Mesendoderm (in vitro differentiated cells): ENCODE measurements around the gene CRBN.

ENCODE experiments used
- DNase-seq: peaks from one replicate; pipeline ENCODE4 v3.0.0; 2013
- H2AK5ac ChIP-seq: 2 replicates; pipeline ENCODE4 v1.6.1; 2013; ENCODE audit warnings: low read length, inconsistent platforms
- H2BK120ac ChIP-seq: 2 replicates; pipeline ENCODE4 v1.6.1; 2013; ENCODE audit warnings: low read depth, mild to moderate bottlenecking, low read length, moderate library complexity, mixed read lengths
- H2BK15ac ChIP-seq: replicated peaks from 2 replicates; pipeline ENCODE4 v1.6.1; 2013; ENCODE audit warnings: low read depth, mild to moderate bottlenecking, moderate library complexity
- H2BK5ac ChIP-seq: 2 replicates; pipeline ENCODE4 v1.6.1; 2013; ENCODE audit warnings: low read length, inconsistent platforms
- H3K18ac ChIP-seq: 2 replicates; pipeline ENCODE4 v1.6.1; 2013; ENCODE audit warnings: mild to moderate bottlenecking, low read length, mixed read lengths
- H3K23ac ChIP-seq: one replicate; pipeline ENCODE4 v1.6.1; 2013; ENCODE audit warnings: low read length
- H3K27ac ChIP-seq: 2 replicates; pipeline ENCODE4 v1.5.1; 2013; ENCODE audit warnings: low read depth, mild to moderate bottlenecking, inconsistent platforms, low read length, moderate library complexity
- H3K27me3 ChIP-seq: 2 replicates; pipeline ENCODE4 v1.6.1; 2013; ENCODE audit warnings: low read length, control low read depth, mild to moderate bottlenecking, inconsistent platforms; ENCODE audit not compliant: insufficient read depth, poor library complexity
- H3K36me3 ChIP-seq: 2 replicates; pipeline ENCODE4 v1.6.1; 2013; ENCODE audit warnings: low read length, inconsistent platforms; ENCODE audit not compliant: control insufficient read depth, insufficient read depth
- H3K4ac ChIP-seq: one replicate; pipeline ENCODE4 v1.6.1; 2013; ENCODE audit warnings: low read depth, mild to moderate bottlenecking, low read length, moderate library complexity
- H3K4me1 ChIP-seq: 2 replicates; pipeline ENCODE4 v1.6.1; 2013; ENCODE audit warnings: low read depth, low read length, inconsistent platforms; ENCODE audit not compliant: control insufficient read depth
- H3K4me2 ChIP-seq: 2 replicates; pipeline ENCODE4 v1.6.1; 2013; ENCODE audit warnings: low read length
- H3K4me3 ChIP-seq: 2 replicates; pipeline ENCODE4 v1.5.1; 2013; ENCODE audit warnings: mild to moderate bottlenecking, low read length
- H3K56ac ChIP-seq: one replicate; pipeline ENCODE4 v1.6.1; 2013; ENCODE audit warnings: low read length
- H3K79me1 ChIP-seq: 2 replicates; pipeline ENCODE4 v1.6.1; 2013; ENCODE audit warnings: low read length, inconsistent platforms
- H3K79me2 ChIP-seq: 2 replicates; pipeline ENCODE4 v1.6.1; 2013; ENCODE audit warnings: mild to moderate bottlenecking, low read length; ENCODE audit not compliant: control insufficient read depth, insufficient read depth
- H3K9ac ChIP-seq: 2 replicates; pipeline ENCODE4 v1.6.1; 2013; ENCODE audit warnings: low read length, inconsistent platforms
- H4K5ac ChIP-seq: one replicate; pipeline ENCODE4 v1.6.1; 2013; ENCODE audit warnings: low read length
- H4K8ac ChIP-seq: one replicate; pipeline ENCODE4 v1.6.1; 2013; ENCODE audit warnings: low read depth, mild to moderate bottlenecking, control low read depth, low read length, moderate library complexity
- WGBS: extraction: QIAGEN DNeasy Blood & Tissue Kit; methylation state at CpG from one replicate; pipeline ENCODE4 v1.1.7; 2013; ENCODE audit warnings: low lambda C conversion rate, missing lambda C conversion rate; ENCODE audit not compliant: insufficient coverage; ENCODE audit errors: extremely low coverage; 5-methylcytosine and 5-hydroxymethylcytosine counted together

The CRBN gene

DNA sequence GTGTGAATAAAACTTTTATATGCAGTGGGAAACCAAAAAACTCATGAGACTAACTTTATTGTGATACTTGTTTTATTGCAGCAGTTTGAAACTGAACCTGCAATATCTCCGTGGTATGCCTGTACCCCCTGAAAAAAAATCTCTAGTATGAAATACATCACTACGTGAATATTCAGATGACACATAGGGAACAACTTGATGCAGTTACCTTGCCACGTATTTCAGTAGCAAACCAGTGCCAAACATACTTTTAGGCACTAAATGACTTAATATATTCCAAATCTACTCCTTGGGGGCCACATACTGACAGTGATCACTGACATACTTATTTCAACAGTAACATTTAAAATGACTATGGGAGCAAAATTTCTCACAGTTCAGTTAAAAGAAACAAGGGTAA, 13.8 kb downstream of the CRBN start:
- H4K5ac ChIP-seq: no peak overlapping the region
- no peak overlapping the region for H3K4me2 ChIP-seq
- no CpG with 5 or more reads among the region's 3 CpGs for WGBS
- no peak overlapping the region for H3K23ac ChIP-seq
- no peaks in the 10 kb centered on the region for H3K79me1 ChIP-seq
- H3K9ac ChIP-seq: no peak overlapping the region
- no peaks in the 10 kb centered on the region for H3K36me3 ChIP-seq
- no peak overlapping the region for H3K4me3 ChIP-seq
- H3K4ac ChIP-seq: no peak overlapping the region
- no peak overlapping the region for H3K27ac ChIP-seq
- H3K56ac ChIP-seq: no peak overlapping the region
- H2BK15ac ChIP-seq: no peak overlapping the region
- H3K79me2 ChIP-seq: no peaks in the 10 kb centered on the region
- no peak overlapping the region for H2BK5ac ChIP-seq
- no peaks in the 10 kb centered on the region for H3K4me1 ChIP-seq
- H2BK120ac ChIP-seq: no peak overlapping the region
- H4K8ac ChIP-seq: no peak overlapping the region
- no peaks in the 10 kb centered on the region for H3K27me3 ChIP-seq
- DNase-seq: no peak
- H2AK5ac ChIP-seq: no peak overlapping the region
- no peak overlapping the region for H3K18ac ChIP-seq

DNA sequence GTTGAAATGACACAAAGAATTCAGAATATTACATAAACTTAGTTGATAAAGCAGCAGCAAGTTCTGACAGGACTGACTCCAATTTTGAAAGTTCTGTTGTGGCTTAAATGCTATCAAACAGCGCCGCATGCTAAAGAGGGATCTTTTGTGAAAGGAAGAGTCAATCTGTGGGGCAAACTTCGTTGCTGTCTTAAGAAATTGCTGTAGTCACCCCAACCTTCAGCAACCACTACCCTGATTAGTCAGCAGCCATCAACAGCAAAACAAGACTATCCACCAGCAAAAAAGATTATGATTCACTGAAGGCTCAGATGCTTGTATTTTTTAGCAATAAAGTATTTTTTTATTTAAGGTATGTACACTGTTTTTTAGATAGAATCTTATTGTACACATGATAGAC, 14.2 kb downstream of the CRBN start:
- no peaks in the 10 kb centered on the region for H3K36me3 ChIP-seq
- WGBS: no CpG with 5 or more reads among the region's 3 CpGs

DNA sequence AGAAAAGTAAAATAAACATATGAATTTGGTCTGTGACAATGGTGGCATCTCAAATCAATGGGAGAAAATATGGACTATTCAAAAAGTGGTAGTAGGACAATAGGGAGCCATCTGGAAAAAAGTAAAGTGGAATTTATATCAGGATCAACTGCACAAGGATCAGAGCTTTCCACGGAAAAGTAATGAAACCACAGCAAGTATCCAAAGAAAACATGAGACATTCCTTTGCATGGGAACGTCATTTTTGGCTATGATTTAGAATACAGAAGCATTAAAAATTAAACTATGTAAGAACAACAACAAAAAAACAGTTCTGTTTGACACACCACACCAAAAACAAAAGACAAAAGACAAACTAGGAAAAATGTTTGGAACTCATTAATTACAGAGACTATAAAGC, 18.7 kb downstream of the CRBN start:
- no peak overlapping the region for H3K56ac ChIP-seq
- no peak for DNase-seq
- whole genome bisulfite sequencing: no CpG with 5 or more reads among the region's 2 CpGs
- no peak overlapping the region for H3K4me2 ChIP-seq
- no peak overlapping the region for H3K4me3 ChIP-seq
- no peak overlapping the region for H4K8ac ChIP-seq
- H3K4me1 ChIP-seq: no peaks in the 10 kb centered on the region
- H2BK15ac ChIP-seq: no peak overlapping the region
- no peak overlapping the region for H2BK5ac ChIP-seq
- H3K79me2 ChIP-seq: no peaks in the 10 kb centered on the region
- H3K18ac ChIP-seq: no peak overlapping the region
- H3K27ac ChIP-seq: no peak overlapping the region
- no peak overlapping the region for H2BK120ac ChIP-seq
- no peak overlapping the region for H2AK5ac ChIP-seq
- H3K36me3 ChIP-seq: no peaks in the 10 kb centered on the region
- H3K9ac ChIP-seq: no peak overlapping the region
- no peaks in the 10 kb centered on the region for H3K79me1 ChIP-seq
- H3K4ac ChIP-seq: no peak overlapping the region
- no peak overlapping the region for H4K5ac ChIP-seq
- H3K27me3 ChIP-seq: no peaks in the 10 kb centered on the region
- H3K23ac ChIP-seq: no peak overlapping the region

More for the DNA sequence above, 14.2 kb downstream of the CRBN start:
- Histone ChIP-seq H3K4me2 (no peak overlapping the region), H4K8ac (no peak overlapping the region), H2BK15ac (no peak overlapping the region), H3K79me2 (no peaks in the 10 kb centered on the region), H3K4me3 (no peak overlapping the region), H3K56ac (no peak overlapping the region), H3K4me1 (no peaks in the 10 kb centered on the region), H3K27me3 (no peaks in the 10 kb centered on the region), H3K18ac (no peak overlapping the region), H3K9ac (no peak overlapping the region), H3K27ac (no peak overlapping the region), H2AK5ac (no peak overlapping the region), H3K79me1 (no peaks in the 10 kb centered on the region), H3K23ac (no peak overlapping the region), H3K4ac (no peak overlapping the region), H2BK120ac (no peak overlapping the region), H2BK5ac (no peak overlapping the region), H4K5ac (no peak overlapping the region)
- no peak for DNase-seq

DNA sequence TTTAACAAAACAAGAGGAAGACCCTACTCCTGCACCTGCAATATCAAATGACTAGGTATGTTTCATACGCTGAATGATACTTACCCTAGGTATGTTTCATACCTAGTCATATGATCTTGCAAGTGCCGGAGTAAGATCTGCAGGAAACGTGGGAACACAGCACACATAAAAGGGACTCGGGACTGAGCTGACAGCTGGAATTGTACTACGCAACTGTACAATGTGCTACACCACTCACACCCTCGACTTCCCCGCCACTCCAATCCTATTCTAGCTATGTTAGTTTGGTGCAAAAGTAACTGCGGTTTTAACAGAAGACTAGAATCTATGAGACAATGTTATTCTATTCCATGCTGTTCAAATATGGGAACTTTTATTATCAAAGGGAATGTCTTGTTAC, 22.0 kb downstream of the CRBN start:
- Histone ChIP-seq H3K27ac (no peak overlapping the region), H3K36me3 (no peaks in the 10 kb centered on the region)
- no CpG with 5 or more reads among the region's 8 CpGs for WGBS

DNA sequence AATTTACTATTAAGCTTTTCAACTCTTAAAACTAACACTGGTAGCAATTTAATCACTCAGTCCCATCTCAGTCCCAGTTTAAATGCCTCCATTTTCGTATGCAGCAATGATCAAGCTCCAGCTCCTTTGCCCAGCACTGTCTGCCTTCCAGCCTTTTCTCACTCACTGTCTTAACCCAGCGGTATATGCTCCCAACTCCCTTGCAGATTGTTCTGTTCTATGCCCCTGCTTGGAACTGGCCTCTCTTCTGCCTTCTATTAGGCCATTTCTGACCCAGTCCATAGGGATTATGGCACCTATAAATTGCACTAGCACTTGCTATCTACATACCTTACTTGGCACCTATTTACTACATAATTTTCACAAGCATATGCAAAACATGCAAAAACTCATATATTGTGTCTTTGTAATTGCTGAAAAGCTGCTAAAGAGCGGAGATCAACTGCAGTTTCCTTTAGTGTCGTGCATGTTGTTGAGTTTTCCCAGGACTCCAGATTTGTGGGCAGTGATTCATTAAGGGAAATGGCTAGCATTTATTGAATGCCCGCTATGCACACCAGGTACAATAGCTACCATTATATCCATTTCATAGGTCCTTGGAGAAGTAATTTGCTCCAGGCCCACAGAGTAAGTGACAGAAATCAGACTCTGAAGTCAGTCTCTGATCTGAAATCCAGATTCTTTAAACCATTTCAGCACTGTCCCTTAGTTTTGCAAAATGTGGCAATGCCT, 24.4 kb downstream of the CRBN start:
- Histone ChIP-seq H3K79me1 (no peaks in the 10 kb centered on the region), H3K79me2 (no peaks in the 10 kb centered on the region), H2BK5ac (no peak overlapping the region), H3K27ac (no peak overlapping the region), H3K9ac (no peak overlapping the region), H4K5ac (no peak overlapping the region), H3K4me2 (no peak overlapping the region), H3K27me3 (no peaks in the 10 kb centered on the region), H3K4me1 (no peaks in the 10 kb centered on the region), H3K23ac (no peak overlapping the region), H4K8ac (no peak overlapping the region), H2BK15ac (no peak overlapping the region), H3K36me3 (peaks cover 1% of the 10 kb centered on the region), H3K4me3 (no peak overlapping the region), H3K4ac (no peak overlapping the region), H2BK120ac (no peak overlapping the region), H3K18ac (no peak overlapping the region), H2AK5ac (no peak overlapping the region), H3K56ac (no peak overlapping the region)
- WGBS: no CpG with 5 or more reads among the region's 5 CpGs
- no peak for DNase-seq

More for the DNA sequence above, 22.0 kb downstream of the CRBN start:
- no peak overlapping the region for H3K9ac ChIP-seq
- H3K27me3 ChIP-seq: no peaks in the 10 kb centered on the region
- H4K8ac ChIP-seq: no peak overlapping the region
- H2BK15ac ChIP-seq: no peak overlapping the region
- no peak overlapping the region for H4K5ac ChIP-seq
- no peaks in the 10 kb centered on the region for H3K79me1 ChIP-seq
- no peak for DNase-seq
- no peak overlapping the region for H2AK5ac ChIP-seq
- H3K4me1 ChIP-seq: no peaks in the 10 kb centered on the region
- no peak overlapping the region for H3K18ac ChIP-seq
- no peak overlapping the region for H2BK120ac ChIP-seq
- no peaks in the 10 kb centered on the region for H3K79me2 ChIP-seq
- no peak overlapping the region for H3K4me3 ChIP-seq
- no peak overlapping the region for H3K4me2 ChIP-seq
- H3K4ac ChIP-seq: no peak overlapping the region
- H3K23ac ChIP-seq: no peak overlapping the region
- no peak overlapping the region for H3K56ac ChIP-seq
- no peak overlapping the region for H2BK5ac ChIP-seq

DNA sequence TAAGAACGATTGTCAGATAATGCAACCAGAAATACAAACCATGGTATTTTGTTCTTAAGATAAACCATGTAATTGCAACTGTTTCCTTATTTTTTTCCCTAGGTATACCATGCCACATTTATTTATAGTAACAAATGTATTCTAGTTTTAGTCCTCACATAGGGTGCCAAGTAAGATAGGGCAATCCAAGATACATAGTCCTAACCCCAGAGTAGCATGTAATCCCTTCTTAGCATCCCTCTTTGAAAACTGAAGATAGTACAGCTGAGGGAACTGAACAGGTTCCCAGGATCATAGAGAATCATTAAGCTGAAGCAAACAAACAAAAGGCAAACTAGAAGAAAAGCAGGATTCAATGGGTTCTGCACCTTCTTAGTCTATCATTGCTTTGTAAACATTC, 28.0 kb downstream of the CRBN start:
- Histone ChIP-seq H3K4me3 (no peak overlapping the region), H4K8ac (no peak overlapping the region), H2BK5ac (no peak overlapping the region), H3K18ac (no peak overlapping the region), H4K5ac (no peak overlapping the region), H3K27me3 (no peaks in the 10 kb centered on the region), H3K4me2 (no peak overlapping the region), H3K56ac (no peak overlapping the region), H3K23ac (no peak overlapping the region), H3K4ac (no peak overlapping the region), H2BK15ac (no peak overlapping the region), H3K9ac (no peak overlapping the region), H3K27ac (no peak overlapping the region), H3K79me1 (peaks cover 1% of the 10 kb centered on the region), H3K79me2 (no peaks in the 10 kb centered on the region), H3K4me1 (no peaks in the 10 kb centered on the region), H3K36me3 (peaks cover 3% of the 10 kb centered on the region), H2BK120ac (no peak overlapping the region), H2AK5ac (no peak overlapping the region)
- no CpG with 5 or more reads among the region's 1 CpG for WGBS
- DNase-seq: no peak
